Transverse colon (tissue), 4 donors: ENCODE measurements around the gene ARPC5L.

ENCODE experiments used
- CTCF ChIP-seq, 5 experiments: fragments of 200-600 bp in 3 of 5; fragments of 450-650 bp in 2 of 5; sonication (generic) in 3 of 5; IDR thresholded peaks; 1 replicate in 2 of 5; 2 replicates in 3 of 5; pipeline ENCODE4 v1.5.1; 2016 to 2017; ENCODE audit warnings: antibody characterized with exemption in 5 of 5, inconsistent platforms in 3 of 5, mild to moderate bottlenecking in 2 of 5, moderate library complexity in 1 of 5
- EP300 ChIP-seq: sonication (generic); formaldehyde crosslinking; IDR thresholded peaks from one replicate; pipeline ENCODE4 v1.6.1; 2017; ENCODE audit warnings: antibody characterized with exemption, low read depth
- POLR2A ChIP-seq: fragments of 450-650 bp; IDR thresholded peaks from one replicate; pipeline ENCODE4 v1.6.1; 2016; ENCODE audit warnings: antibody characterized with exemption, mild to moderate bottlenecking, moderate library complexity
- POLR2AphosphoS5 ChIP-seq, 3 donors: sonication (generic); formaldehyde crosslinking; IDR thresholded peaks; one replicate each; pipeline ENCODE4 v1.6.1; 2016; ENCODE audit warnings: antibody characterized with exemption in 3 of 3

- TF ChIP-seq POLR2A (no peak), CTCF (IDR thresholded peaks at IDR 0.05) (no peak), EP300 (no peak), POLR2AphosphoS5 (IDR thresholded peaks at IDR 0.05) (no peak)
Observed at GRCh38 chr9:124820698-124821623, 41.0 kb upstream of the ARPC5L start.
